ENCODE measurements around the gene TCHP.

DNA sequence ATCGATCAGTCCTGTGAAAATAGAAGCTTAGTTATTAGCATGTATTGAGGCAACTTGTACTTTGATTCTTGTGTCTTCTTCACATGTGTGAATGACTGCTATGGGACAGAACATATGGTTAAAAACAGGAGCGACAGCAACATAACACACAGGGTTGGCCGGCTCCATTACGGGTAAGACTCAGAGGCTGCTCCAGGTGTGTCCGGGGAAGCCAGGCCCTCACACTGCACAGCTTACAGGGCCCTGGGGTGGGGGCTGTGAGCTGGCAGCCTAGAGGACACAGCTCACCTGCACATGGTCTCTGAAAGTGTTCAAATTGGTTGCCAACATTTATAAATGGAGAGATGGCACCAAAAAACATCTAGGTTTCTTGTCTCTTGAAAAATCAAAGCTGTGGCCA, 31.1 kb downstream of the TCHP start:
- TF ChIP-seq, protein P1, sequence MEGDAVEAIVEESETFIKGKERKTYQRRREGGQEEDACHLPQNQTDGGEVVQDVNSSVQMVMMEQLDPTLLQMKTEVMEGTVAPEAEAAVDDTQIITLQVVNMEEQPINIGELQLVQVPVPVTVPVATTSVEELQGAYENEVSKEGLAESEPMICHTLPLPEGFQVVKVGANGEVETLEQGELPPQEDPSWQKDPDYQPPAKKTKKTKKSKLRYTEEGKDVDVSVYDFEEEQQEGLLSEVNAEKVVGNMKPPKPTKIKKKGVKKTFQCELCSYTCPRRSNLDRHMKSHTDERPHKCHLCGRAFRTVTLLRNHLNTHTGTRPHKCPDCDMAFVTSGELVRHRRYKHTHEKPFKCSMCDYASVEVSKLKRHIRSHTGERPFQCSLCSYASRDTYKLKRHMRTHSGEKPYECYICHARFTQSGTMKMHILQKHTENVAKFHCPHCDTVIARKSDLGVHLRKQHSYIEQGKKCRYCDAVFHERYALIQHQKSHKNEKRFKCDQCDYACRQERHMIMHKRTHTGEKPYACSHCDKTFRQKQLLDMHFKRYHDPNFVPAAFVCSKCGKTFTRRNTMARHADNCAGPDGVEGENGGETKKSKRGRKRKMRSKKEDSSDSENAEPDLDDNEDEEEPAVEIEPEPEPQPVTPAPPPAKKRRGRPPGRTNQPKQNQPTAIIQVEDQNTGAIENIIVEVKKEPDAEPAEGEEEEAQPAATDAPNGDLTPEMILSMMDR (IDR thresholded peaks at IDR 0.05): no peak
- no peak for TF ChIP-seq EZH2 (IDR thresholded peaks at IDR 0.05; ENCODE audit: borderline replicate concordance, insufficient read depth, low read depth, low read length, poor library complexity, severe bottlenecking)
